HG02938 (cell line): ENCODE measurements around the gene NCLN.
"Not testable (repeated sequence)": the region's sequence is repeated elsewhere in the genome, so short reads cannot be mapped to it uniquely, and the experiment has no call there.

Experiments
- ATAC-seq: cut with Tn5 transposase; IDR thresholded peaks from one replicate; pipeline ENCODE4 v1.9.1; 2021; ENCODE audit warnings: mild to moderate bottlenecking, moderate library complexity; ENCODE audit not compliant: unreplicated experiment

Gene NCLN

DNA sequence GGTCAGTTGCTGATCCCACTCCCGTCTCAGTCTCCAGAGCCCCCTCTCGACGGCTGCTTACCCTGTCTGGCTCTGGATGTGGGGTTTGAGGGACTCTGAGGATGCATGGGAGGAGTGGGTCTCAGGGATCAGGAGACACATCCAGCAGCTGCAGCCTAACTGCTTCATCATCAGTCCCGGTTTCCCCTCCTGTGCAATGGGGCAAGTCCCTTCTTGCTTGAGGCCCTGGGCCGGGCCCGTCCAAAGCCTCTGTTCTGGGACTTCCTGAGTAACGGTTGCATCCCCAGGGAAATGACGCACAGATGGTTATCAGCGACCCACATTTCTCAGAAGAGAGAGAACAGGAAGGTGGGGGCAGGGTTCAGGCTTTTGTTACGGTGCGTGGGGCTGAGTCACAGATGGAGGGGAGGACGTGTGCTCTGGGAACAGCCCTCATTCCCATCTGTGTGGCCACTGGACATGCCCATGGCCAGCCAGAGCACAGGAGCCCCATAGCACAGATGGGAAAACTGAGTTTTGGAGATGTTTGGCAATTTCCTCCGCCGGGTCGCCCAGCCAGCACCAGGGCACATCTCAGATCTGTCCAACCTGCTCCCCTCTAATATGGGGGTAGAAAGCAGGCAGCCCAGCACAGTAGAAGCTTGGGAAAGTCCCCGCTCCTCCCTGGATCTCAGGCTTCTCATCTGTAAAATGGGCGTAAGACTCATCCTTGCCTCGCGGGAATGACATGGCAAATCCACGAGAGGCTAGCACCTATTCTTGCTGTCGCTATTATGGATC is 30.6 kb upstream of the NCLN start:
- peak; percentile 62 for ATAC-seq

GRCh38 chr19:3157096-3157845 is 28.5 kb upstream of the NCLN start:
- no peak for ATAC-seq

DNA sequence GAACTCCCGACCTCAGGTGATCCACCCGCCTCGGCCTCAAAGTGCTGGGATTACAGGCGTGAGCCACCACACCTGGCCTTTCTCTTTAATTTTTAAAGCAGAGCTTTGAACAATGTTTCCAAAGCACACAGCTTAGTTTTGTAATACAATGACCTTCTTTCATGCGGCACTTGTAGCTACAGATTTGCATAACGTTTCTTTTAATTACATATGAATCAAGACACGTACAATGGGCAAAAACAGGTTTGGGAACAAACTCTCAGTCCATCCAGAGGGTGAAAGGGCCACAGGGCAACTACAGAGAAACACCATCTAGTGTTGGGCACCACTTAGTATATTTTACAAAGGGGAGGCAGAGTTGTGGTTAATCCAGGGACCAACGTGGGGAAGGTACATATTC is 26.2 kb upstream of the NCLN start:
- no peak for ATAC-seq

- ATAC-seq, result no peak
Observed at GRCh38 chr19:3160219-3160618, 25.5 kb upstream of the NCLN start.

DNA sequence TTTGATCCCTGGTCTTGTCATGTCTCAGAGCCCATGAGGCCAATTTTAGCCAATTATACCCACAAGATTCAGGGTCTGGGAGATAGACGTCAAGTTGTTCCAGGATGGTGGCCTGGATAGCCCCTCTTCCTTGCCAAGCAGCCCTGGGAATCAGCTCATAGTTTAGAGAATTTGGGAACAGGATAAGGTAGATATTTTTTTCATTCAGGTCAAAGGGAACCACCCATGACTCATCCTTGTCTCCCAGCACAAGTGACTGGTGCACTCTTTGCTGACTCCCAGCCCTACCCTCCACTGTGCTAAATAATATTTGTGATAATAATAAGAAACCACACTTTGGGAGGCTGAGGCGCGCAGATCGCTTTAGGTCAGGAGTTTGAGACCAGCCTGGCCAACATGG is 24.3 kb upstream of the NCLN start:
- no peak for ATAC-seq

DNA sequence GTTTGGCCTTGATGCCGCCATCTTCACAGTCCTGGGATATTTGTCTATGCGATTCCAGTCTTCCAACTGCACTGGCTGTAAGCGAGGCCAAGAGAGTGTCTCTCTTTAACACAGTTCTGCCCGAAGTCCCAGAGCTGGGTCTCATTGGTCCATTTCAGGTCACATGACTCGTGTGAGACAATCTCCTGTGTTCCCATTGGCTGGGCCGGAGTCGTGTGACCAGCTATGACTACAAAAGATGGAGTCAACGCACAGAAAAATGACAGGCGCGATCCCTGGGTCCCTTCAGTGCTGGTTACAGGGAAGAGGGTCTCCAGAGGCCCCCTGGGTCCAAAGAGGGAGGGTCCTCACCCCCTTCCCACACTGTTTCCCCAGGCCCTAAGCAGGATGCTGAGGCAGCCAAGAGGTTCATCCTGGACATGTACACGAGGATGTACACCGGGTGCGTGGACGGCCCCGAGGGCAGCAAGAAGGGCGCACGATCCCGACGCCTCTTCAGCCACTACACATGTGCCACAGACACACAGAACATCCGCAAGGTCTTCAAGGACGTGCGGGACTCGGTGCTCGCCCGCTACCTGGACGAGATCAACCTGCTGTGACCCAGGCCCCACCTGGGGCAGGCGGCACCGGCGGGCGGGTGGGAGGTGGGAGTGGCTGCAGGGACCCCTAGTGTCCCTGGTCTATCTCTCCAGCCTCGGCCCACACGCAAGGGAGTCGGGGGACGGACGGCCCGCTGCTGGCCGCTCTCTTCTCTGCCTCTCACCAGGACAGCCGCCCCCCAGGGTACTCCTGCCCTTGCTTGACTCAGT is 23.1 kb upstream of the NCLN start:
- ATAC-seq, result no peak

GRCh38 chr19:3163230-3163886 is 22.4 kb upstream of the NCLN start:
- no peak for ATAC-seq

DNA sequence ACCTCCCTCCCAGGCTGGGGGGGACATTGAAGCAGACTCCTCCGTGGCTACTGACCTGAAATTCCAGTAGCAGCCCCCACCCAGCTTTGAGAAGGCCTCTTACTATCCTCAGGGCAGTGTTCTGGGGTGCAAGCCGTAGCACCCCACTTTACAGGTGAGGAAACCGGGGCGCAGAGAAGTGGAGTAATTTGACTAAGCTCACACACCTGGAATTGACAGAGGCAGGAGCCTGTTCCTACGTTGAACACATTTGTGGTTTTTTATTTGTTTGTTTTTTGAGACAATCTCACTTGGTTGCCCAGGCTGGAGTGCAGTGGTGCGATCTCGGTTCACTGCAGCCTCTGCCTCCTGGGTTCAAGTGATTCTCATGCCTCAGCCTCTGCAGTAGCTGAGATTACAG is 21.8 kb upstream of the NCLN start:
- ATAC-seq, result no peak

DNA sequence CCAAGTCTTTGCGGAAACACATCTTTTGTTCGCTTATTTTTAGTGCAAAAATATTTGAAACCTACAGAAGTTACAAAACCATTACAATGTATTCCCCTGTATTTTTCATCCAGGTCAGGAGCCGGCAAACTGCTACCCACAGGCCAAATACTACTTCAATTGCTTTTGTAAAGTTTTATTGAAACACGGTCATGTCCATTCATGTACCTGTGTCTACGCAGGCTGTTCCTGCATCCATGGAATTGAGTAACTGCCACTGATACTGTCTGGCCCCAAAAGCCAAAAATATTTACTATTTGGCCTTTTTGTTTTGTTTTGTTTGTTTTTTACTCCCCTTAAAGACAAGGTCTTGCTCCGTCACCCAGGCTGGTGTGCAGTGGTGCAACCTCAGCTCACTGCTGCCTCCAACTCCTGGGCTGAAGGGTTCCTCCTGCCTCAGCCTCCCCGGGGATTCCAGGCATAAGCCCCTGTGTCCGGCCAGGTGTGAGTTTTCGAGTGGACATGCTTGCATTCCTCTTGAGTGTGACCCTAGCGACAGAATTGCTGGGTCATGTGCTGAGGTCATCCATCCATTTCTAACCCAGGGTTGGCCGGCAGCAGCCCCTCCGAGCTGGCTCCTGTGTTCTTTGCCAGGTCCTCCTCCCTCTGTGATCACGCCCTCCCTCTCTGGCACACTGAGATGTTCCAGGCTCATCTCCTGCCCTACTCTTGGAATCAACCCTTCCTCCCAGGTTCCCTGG is 18.0 kb upstream of the NCLN start:
- no peak for ATAC-seq

DNA sequence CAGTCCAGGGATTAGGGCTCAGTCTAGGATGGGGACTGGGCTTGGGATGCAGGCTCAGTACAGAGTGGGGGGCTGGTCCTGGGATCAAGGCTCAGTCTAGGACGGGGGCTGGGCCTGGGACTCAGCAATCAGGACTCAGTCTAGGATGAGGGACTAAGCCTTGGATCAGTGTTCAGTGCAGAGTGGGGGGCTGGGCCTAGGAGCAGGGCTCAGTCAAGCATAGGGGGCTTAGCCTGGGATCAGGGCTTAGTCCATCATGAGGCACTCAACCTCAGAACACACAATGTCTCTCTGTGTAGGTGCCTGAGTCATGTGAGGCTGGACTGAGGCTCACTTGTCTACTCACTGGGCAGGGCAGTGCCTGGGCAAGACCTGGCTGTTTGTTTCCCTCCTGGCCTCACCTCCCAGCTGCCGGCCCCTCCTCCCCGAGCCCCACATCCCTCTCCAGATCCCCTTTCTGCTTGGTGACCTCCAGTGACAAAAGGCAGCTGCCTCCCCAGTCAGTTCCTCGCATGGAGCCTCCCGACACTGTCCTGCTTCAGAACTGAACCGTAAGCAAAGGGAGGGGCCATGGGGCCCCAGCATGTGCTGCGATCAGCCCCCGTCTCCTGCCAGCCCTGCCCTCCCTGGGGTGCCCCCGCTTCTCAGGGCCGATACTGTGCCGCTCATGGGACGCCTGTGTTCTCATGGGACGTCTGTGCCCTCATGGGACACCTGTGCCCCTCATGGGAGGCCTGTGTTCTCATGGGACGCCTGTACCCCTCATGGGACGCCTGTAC is 13.6 kb upstream of the NCLN start:
- no peak for ATAC-seq

- ATAC-seq, result not testable (repeated sequence)
Observed at GRCh38 chr19:3172673-3173000, 13.1 kb upstream of the NCLN start.

GRCh38 chr19:3175781-3176714 is 9.7 kb upstream of the NCLN start:
- ATAC-seq, result no peak

DNA sequence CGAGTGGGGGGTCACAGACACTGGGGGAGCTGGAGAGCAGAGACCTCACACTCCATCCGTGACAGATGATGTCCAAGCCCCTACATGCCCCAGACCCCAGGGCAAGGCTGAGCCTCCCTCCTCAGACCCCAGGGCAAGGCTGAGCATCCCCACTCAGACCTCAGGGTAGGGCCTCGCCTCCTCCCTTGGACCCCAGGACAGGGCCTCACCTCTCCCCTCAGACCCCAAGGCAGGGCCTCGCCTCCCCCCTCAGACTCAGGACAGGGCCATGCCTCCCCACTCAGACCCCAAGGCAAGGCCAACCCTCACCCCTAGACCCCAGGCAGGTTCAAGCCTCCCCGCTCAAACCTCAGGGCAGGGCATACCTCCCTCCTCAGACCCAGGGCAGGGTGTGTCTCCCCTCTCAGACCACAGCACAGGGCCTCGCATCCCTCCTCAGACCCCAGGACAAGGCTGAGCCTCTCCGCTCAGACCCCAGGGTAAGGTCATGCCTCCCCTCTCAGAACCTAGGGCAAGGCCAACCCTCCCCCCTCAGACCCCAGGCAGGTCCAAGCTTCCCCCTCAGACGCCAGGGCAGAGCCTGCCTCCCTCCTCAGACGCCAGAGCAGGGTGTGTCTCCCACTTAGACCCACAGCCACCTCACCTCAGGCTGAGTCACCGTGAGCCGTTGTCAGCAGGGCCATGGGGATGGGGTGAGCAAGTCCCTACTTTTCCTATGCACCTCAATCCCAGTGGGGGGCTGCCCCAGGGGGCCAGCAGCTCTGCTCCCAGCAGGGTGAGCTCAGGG is 8.8 kb upstream of the NCLN start:
- no peak for ATAC-seq

DNA sequence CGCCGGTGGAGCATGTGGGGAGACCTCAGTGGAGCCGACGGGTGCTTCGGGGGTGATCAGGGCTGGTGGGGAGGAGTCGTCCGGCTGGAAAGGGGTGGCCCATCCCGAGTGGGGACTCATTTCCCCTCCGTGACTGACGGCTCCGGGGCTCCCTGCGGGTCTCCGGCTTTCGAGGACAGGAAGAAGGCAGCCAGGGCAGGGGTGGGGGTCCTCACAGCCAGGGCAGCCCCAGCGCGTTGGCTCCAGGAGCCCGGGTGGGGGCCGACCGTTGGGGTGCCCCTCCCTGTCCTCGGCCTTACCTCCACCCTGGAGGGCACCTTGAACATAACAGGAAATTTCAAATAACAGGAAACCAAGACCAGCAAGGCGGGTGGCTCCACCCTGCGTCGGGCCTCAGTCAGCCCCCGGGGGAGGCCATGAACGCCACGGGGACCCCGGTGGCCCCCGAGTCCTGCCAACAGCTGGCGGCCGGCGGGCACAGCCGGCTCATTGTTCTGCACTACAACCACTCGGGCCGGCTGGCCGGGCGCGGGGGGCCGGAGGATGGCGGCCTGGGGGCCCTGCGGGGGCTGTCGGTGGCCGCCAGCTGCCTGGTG is 7.3 kb upstream of the NCLN start, which contains the start of gene S1PR4:
S1PR4 (plus strand) TSS at position 393 of the 596 bp plus-strand sequence; CDS start at position 417, 24 bp downstream.
- ATAC-seq, result no peak

- no peak for ATAC-seq
Observed at GRCh38 chr19:3178973-3179738, 6.6 kb upstream of the NCLN start.

GRCh38 chr19:3179739-3180293 is 5.9 kb upstream of the NCLN start:
- no peak for ATAC-seq
